MM.1S (cell line): ENCODE results near the gene STK36.

Experiments
- CTCF ChIP-seq: fragments of 300-600 bp; sonication (generic); IDR thresholded peaks from 2 replicates; pipeline ENCODE4 v1.5.1; 2016; ENCODE audit warnings: antibody characterized with exemption, low read length, mixed read lengths
- EZH2 ChIP-seq: fragments of 300-600 bp; sonication (generic); optimal IDR thresholded peaks from 2 replicates; pipeline ENCODE3; 2017; ENCODE audit warnings: low read depth, mild to moderate bottlenecking, antibody characterized with exemption, low read length, mixed read lengths

DNA sequence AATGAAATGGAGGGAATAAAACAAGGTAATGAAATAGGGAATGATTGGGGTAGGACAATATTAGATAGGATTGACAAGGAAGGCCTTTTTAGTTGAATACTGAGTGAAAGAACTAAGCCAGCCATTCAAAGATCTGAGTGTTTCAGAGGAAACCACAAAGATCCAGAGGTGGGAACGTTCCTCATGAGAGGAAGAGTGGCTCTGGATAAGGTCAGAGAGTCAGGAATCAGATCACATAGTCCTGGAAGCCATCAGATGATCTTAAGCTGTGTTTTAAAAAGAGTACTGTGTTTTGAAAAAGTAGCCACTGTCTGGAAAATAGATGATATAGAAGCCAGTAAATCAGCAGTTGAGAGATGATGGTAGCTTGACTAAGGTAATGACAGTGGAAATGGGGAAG is 50.5 kb downstream of the STK36 start:
- no peak for TF ChIP-seq CTCF
- no peak for TF ChIP-seq EZH2
